Uterus (tissue), 4 donors: Measurements from ENCODE around the gene BBS9. TPM values are rescaled to one million over a fixed set of nuclear protein-coding genes. Genes with fewer than 3 reads are reported as not detected.

Experiments used
- DNase-seq, 2 donors: peaks; one replicate each; pipeline ENCODE4 v3.0.0-alpha.2; 2019 to 2020
- H3K27ac ChIP-seq, 2 donors: fragments of 200-600 bp; sonication (generic); 1 replicate in 1 of 2; 2 replicates in 1 of 2; pipeline ENCODE4 v1.5.1; 2016 to 2018
- H3K27me3 ChIP-seq, 2 donors: fragments of 200-600 bp; sonication (generic); one replicate each; pipeline ENCODE4 v1.5.1; 2018 to 2019; ENCODE audit warnings: control low read depth in 1 of 2
- H3K36me3 ChIP-seq, 2 donors: fragments of 200-600 bp; sonication (generic); one replicate each; pipeline ENCODE4 v1.5.1; 2019; ENCODE audit warnings: control low read depth in 1 of 2
- H3K4me1 ChIP-seq, 2 donors: fragments of 200-600 bp; sonication (generic); one replicate each; pipeline ENCODE4 v1.5.1; 2018 to 2019; ENCODE audit warnings: control low read depth in 1 of 2
- H3K4me3 ChIP-seq, 2 donors: fragments of 200-600 bp; sonication (generic); 1 replicate in 1 of 2; 2 replicates in 1 of 2; pipeline ENCODE4 v1.5.1; 2018 to 2019; ENCODE audit warnings: mild to moderate bottlenecking in 1 of 2
- H3K9me3 ChIP-seq, 2 donors: fragments of 200-600 bp; sonication (generic); one replicate each; pipeline ENCODE4 v1.5.1; 2019; ENCODE audit warnings: control low read depth in 1 of 2
- CTCF ChIP-seq, 4 experiments: fragments of 200-600 bp in 2 of 4; fragments of 450-650 bp in 2 of 4; sonication (generic) in 2 of 4; IDR thresholded peaks; one replicate each; pipeline ENCODE4 v1.5.1; 2016 to 2019; ENCODE audit warnings: antibody characterized with exemption in 4 of 4, mild to moderate bottlenecking in 2 of 4, moderate library complexity in 1 of 4
- POLR2A ChIP-seq, 2 donors: fragments of 450-650 bp; IDR thresholded peaks; one replicate each; pipeline ENCODE4 v1.6.1; 2016; ENCODE audit warnings: antibody characterized with exemption in 2 of 2, mild to moderate bottlenecking in 1 of 2, moderate library complexity in 1 of 2
- intact Hi-C: fragments of 100-400 bp; cut with DNase I; formaldehyde crosslinking; loops from one replicate; pipeline ENCODE4 v1.15.1; 2023; ENCODE audit warnings: low total_unique reads
- total RNA-seq, 4 donors: library from RNA; depleted of rRNA in 3 of 4; stranded (reverse); fragments of >200 nt in 3 of 4; gene quantifications; one replicate each; pipeline versions ENCODE4 v1.1.0 to v1.2.4, GENCODE V29; 2014 to 2023
- donor health status: DM: yes; HTN: yes; CAD: no.

Gene BBS9
- total RNA-seq, 4 donors from 2014 or later, result 24.1 to 77.4 (median 39.4) TPM

DNA sequence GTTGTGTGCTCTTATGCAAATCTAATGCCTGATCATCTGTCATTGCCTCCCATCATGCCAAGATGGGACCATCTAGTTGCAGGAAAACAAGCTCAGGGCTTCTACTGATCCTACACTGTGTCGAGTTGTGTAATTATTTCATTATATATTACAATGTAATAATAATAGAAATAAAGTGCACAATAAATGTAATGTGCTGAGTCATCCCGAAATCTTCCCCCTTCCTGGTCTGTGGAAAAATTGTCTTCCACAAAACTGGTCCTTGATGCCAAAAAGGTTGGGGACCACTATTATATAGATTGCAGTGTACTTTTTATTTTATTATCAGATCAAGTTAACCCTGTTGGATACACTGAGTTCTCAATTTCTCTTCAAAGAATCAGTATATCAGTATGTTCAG lies 50.2 kb downstream of the BBS9 start:
- no peak for DNase-seq
- intact Hi-C loops, result no loop called here
- Histone ChIP-seq H3K36me3 (no peaks in the 10 kb centered on the region), H3K4me1 (no peaks in the 10 kb centered on the region), H3K27ac (no peak overlapping the region), H3K9me3 (no peaks in the 10 kb centered on the region), H3K4me3 (no peak overlapping the region), H3K27me3 (no peaks in the 10 kb centered on the region)
- TF ChIP-seq POLR2A (IDR thresholded peaks at IDR 0.05), result no peak
- no peak for TF ChIP-seq CTCF (IDR thresholded peaks at IDR 0.05)

DNA sequence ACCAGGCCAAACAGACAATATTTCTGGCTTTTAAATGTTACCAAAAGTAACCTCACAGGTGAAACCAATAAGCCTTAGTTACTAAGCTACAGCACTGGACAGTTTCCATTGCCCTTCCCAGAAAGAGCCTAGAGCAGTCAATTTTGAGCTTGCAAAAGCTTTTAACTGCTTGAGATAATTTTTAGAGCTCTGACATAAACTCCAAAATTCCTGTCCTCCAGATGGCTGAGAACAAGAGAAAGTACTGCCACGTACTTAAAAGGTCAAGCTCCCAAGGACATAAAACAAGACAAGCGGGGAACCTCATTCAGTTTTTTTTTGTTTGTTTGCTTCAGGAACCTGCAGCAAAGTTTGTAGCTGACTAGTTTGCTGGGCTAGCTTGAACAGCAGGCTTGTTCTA lies 54.1 kb downstream of the BBS9 start:
- no peak for TF ChIP-seq POLR2A (IDR thresholded peaks at IDR 0.05)
- no peak for TF ChIP-seq CTCF (IDR thresholded peaks at IDR 0.05)
- Histone ChIP-seq H3K27me3 (no peaks in the 10 kb centered on the region), H3K9me3 (no peaks in the 10 kb centered on the region), H3K4me3 (no peak overlapping the region), H3K36me3 (no peaks in the 10 kb centered on the region), H3K4me1 (no peaks in the 10 kb centered on the region), H3K27ac (peak overlapping the region in 1 of 2 donors; percentile 7)
- intact Hi-C loops, result no loop called here
- DNase-seq, result peak in 1 of 2 donors; percentile 17

GRCh38 chr7:33184828-33185227 lies 55.5 kb downstream of the BBS9 start:
- Histone ChIP-seq H3K27ac (no peak overlapping the region), H3K4me3 (no peak overlapping the region), H3K36me3 (no peaks in the 10 kb centered on the region), H3K27me3 (no peaks in the 10 kb centered on the region), H3K9me3 (no peaks in the 10 kb centered on the region), H3K4me1 (no peaks in the 10 kb centered on the region)
- no peak for TF ChIP-seq CTCF (IDR thresholded peaks at IDR 0.05)
- TF ChIP-seq POLR2A (IDR thresholded peaks at IDR 0.05), result no peak
- no peak for DNase-seq
- intact Hi-C loops, result no loop called here

- Histone ChIP-seq H3K4me1 (no peaks in the 10 kb centered on the region), H3K4me3 (no peak overlapping the region), H3K36me3 (no peaks in the 10 kb centered on the region), H3K27me3 (no peaks in the 10 kb centered on the region), H3K9me3 (no peaks in the 10 kb centered on the region), H3K27ac (no peak overlapping the region)
- intact Hi-C loops, result no loop called here
- DNase-seq, result no peak
- TF ChIP-seq CTCF (IDR thresholded peaks at IDR 0.05) (peak; percentile 24 to 46 (median 38)), POLR2A (IDR thresholded peaks at IDR 0.05) (no peak)
Measured at GRCh38 chr7:33185786-33186185, 56.4 kb downstream of the BBS9 start.

DNA sequence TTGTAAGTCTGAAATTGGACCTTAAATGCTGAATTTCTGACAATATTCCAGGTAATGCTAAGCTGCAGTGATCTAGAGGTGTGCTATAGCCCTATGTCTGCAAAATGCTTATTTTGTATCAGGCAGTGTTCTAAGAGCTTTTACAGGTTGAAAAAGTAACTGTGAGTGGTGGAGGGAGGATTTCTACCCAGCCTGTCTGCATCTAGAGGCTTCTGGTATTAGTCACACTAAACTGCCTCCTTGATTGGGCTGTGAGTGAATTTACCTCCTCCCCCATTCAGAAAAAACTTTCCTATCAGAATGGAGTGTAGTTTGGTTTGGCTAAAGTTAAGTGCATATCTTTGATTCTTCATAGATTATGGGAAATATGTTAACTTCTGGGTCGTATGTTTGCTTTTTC lies 56.8 kb downstream of the BBS9 start:
- H3K27ac ChIP-seq, result no peak overlapping the region
- H3K4me1 ChIP-seq, result no peaks in the 10 kb centered on the region
- no peak for DNase-seq
- TF ChIP-seq CTCF (IDR thresholded peaks at IDR 0.05) (no peak), POLR2A (IDR thresholded peaks at IDR 0.05) (no peak)
- intact Hi-C loops, result no loop called here
- no peaks in the 10 kb centered on the region for H3K9me3 ChIP-seq
- H3K36me3 ChIP-seq, result no peaks in the 10 kb centered on the region
- H3K4me3 ChIP-seq, result no peak overlapping the region
- H3K27me3 ChIP-seq, result no peaks in the 10 kb centered on the region
